K562 (cell line): ENCODE measurements around the gene LIAS. TPM values are rescaled to one million over a fixed set of nuclear protein-coding genes. Genes with fewer than 3 reads are reported as not detected.
A peak's percentile ranks its signal among the peaks of the same experiment; 100 is the strongest.

Experiments
- ESRRB ChIP-seq: fragments of 250-450 bp; sonication (Bioruptor Pico); IDR thresholded peaks from 2 replicates; pipeline ENCODE4 v1.5.0; 2020; ENCODE audit warnings: mild to moderate bottlenecking, moderate library complexity, borderline replicate concordance
- FIP1L1 ChIP-seq: fragments of 200-400 bp; formaldehyde crosslinking; IDR thresholded peaks from 2 replicates; pipeline ENCODE4 v1.6.1; 2018; ENCODE audit warnings: mild to moderate bottlenecking, low read depth, low read length; ENCODE audit not compliant: poor library complexity, severe bottlenecking
- FOXP4 ChIP-seq: sonication (generic); formaldehyde crosslinking; IDR thresholded peaks from 2 replicates; pipeline ENCODE4 v1.8.0; 2022; ENCODE audit warnings: mild to moderate bottlenecking, missing genetic modification reagents, borderline replicate concordance
- HDAC6 ChIP-seq: IDR thresholded peaks from 2 replicates; pipeline ENCODE4 v1.6.1; 2012; ENCODE audit warnings: low read depth, mild to moderate bottlenecking, control low read depth, inconsistent platforms, low read length, moderate library complexity
- ILF3 ChIP-seq: fragments of 450-650 bp; IDR thresholded peaks from 2 replicates; pipeline ENCODE4 v1.6.1; 2018; ENCODE audit warnings: antibody characterized with exemption, mild to moderate bottlenecking, moderate library complexity, borderline replicate concordance
- MAZ ChIP-seq, 2 experiments: fragments of 450-650 bp in 1 of 2; sonication (generic) in 1 of 2; formaldehyde crosslinking; IDR thresholded peaks in 1 of 2; conservative IDR thresholded peaks in 1 of 2; 2 replicates each; pipeline versions ENCODE4 v1.4.0 to v1.5.0; 2020; ENCODE audit warnings: mild to moderate bottlenecking in 1 of 2, missing genetic modification reagents in 1 of 2
- MYC ChIP-seq, 2 experiments: fragments of 250-450 bp in 1 of 2; sonication (Bioruptor Pico) in 1 of 2; IDR thresholded peaks; 2 replicates each; pipeline versions ENCODE4 v1.5.1 to v1.6.1; 2012 to 2021; ENCODE audit warnings: low read depth in 2 of 2, borderline replicate concordance in 1 of 2, improper control_type of control experiment in 1 of 2, low read length in 1 of 2, mild to moderate bottlenecking in 1 of 2, moderate library complexity in 1 of 2
- NEUROD1 ChIP-seq: fragments of 150-350 bp; IDR thresholded peaks from 2 replicates; pipeline ENCODE4 v1.6.1; 2014; ENCODE audit warnings: borderline replicate concordance, low read length, low read depth; ENCODE audit not compliant: partially characterized antibody
- PHTF2 ChIP-seq: fragments of 250-450 bp; sonication (Bioruptor Pico); IDR thresholded peaks from 2 replicates; pipeline ENCODE4 v1.5.0; 2021; ENCODE audit warnings: mild to moderate bottlenecking
- PTBP1 ChIP-seq: fragments of 200-400 bp; formaldehyde crosslinking; IDR thresholded peaks from 2 replicates; pipeline ENCODE4 v1.6.1; 2017; ENCODE audit warnings: low read depth, low read length
- SIX5 ChIP-seq, 2 experiments: IDR thresholded peaks; 2 replicates each; pipeline ENCODE4 v1.6.1; 2011; ENCODE audit warnings: low read length in 2 of 2, borderline replicate concordance in 1 of 2, low read depth in 1 of 2, mild to moderate bottlenecking in 1 of 2, moderate library complexity in 1 of 2; ENCODE audit not compliant: insufficient read depth in 1 of 2
- THRA ChIP-seq: fragments of 450-650 bp; IDR thresholded peaks from 2 replicates; pipeline ENCODE4 v1.6.1; 2017; ENCODE audit warnings: mild to moderate bottlenecking, moderate library complexity
- TOE1 ChIP-seq, 2 experiments: fragments of 450-650 bp in 1 of 2; sonication (generic) in 1 of 2; formaldehyde crosslinking in 1 of 2; IDR thresholded peaks; 2 replicates each; pipeline versions ENCODE4 v1.7.1 to v1.8.0; 2016 to 2022; ENCODE audit warnings: borderline replicate concordance in 2 of 2, mild to moderate bottlenecking in 2 of 2, antibody characterized with exemption in 1 of 2, inconsistent platforms in 1 of 2, low read depth in 1 of 2, missing genetic modification reagents in 1 of 2, moderate library complexity in 1 of 2
- polyA plus RNA-seq, 8 experiments: library from polyadenylated mRNA; depleted of rRNA in 4 of 8; stranded (reverse) in 5 of 8; unstranded in 3 of 8; fragments of >200 nt; fragmentation: Nextera tagmentation in 2 of 8; fragmentation: Illumina TruSeq in 1 of 8; extraction: Ambion mirVana in 2 of 8; extraction: Trizol in 1 of 8; gene quantifications; 2 replicates each; pipeline versions ENCODE4 v1.2.1 to v1.2.3, GENCODE V29; 2011 to 2014; ENCODE audit warnings: inconsistent platforms in 1 of 8, missing spikeins in 1 of 8
- total RNA-seq, 7 experiments: library from RNA; depleted of rRNA in 6 of 7; stranded (reverse); fragments of >200 nt in 6 of 7; fragmentation: Illumina TruSeq in 2 of 7; extraction: Trizol in 2 of 7; gene quantifications; 2 replicates each; pipeline versions ENCODE4 v1.2.1 to v1.2.3, GENCODE V29; 2011 to 2021; ENCODE audit warnings: low replicate concordance in 1 of 7
- TF ChIP-seq, protein P1 (sequence below): sonication (generic); formaldehyde crosslinking; IDR thresholded peaks from 2 replicates; pipeline ENCODE4 v1.4.0; 2020; ENCODE audit warnings: mild to moderate bottlenecking, missing genetic modification reagents

LIAS gene
- total and polyA plus RNA-seq, 9 of the 15 experiments (the other 6 are each of a cell fraction or from before 2014, with no cell fraction given): 21.9 to 57.1 (median 42.1) TPM

- TF ChIP-seq FOXP4 (CRISPR knock-in tag) (peak; percentile 54; the same call in 1 of the 2 replicates), FIP1L1 (peak; percentile 43), NEUROD1 (peak; percentile 80), MAZ (CRISPR knock-in tag; conservative IDR thresholded peaks at IDR 0.05 in 1 of 2, IDR thresholded peaks at IDR 0.05 in 1 of 2) (peak; percentile 95 to 96), PTBP1 (no peak), PHTF2 (CRISPR knock-in tag) (no peak), ILF3 (no peak), MYC (IDR thresholded peaks at IDR 0.05; ENCODE audit: low read depth, low read length) (peak; percentile 90), MYC (CRISPR knock-in tag; IDR thresholded peaks at IDR 0.05; ENCODE audit: borderline replicate concordance, low read depth) (peak; percentile 72; the same call in 1 of the 2 replicates), HDAC6 (no peak), TOE1 (IDR thresholded peaks at IDR 0.05; ENCODE audit: borderline replicate concordance) (peak; percentile 91), TOE1 (CRISPR knock-in tag; IDR thresholded peaks at IDR 0.05; ENCODE audit: borderline replicate concordance, low read depth) (no peak), SIX5 (IDR thresholded peaks at IDR 0.05; ENCODE audit: borderline replicate concordance in 1 of 2, insufficient read depth in 1 of 2, low read depth in 1 of 2, low read length in 2 of 2) (no peak), THRA (no peak), ESRRB (no peak)
- TF ChIP-seq, protein P1, sequence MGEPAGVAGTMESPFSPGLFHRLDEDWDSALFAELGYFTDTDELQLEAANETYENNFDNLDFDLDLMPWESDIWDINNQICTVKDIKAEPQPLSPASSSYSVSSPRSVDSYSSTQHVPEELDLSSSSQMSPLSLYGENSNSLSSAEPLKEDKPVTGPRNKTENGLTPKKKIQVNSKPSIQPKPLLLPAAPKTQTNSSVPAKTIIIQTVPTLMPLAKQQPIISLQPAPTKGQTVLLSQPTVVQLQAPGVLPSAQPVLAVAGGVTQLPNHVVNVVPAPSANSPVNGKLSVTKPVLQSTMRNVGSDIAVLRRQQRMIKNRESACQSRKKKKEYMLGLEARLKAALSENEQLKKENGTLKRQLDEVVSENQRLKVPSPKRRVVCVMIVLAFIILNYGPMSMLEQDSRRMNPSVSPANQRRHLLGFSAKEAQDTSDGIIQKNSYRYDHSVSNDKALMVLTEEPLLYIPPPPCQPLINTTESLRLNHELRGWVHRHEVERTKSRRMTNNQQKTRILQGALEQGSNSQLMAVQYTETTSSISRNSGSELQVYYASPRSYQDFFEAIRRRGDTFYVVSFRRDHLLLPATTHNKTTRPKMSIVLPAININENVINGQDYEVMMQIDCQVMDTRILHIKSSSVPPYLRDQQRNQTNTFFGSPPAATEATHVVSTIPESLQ (CRISPR knock-in tag): 0 out of 2 replicates have a peak, but pooled peaks have one; percentile 80
Observed at GRCh38 chr4:39527296-39528060, 68.6 kb downstream of the LIAS start, which contains the start of gene UGDH (continued).
